ENCODE measurements around the gene TCP11. TPM values are rescaled to one million over a fixed set of nuclear protein-coding genes. Genes with fewer than 3 reads are reported as not detected.

The TCP11 gene
- total and polyA plus RNA-seq, 2 donors (not counting 1 experiment from before 2014, with no cell fraction given): not detected

GRCh38 chr6:35105078-35105477 lies 36.1 kb downstream of the TCP11 start:
- peaks cover 0 to 10% (median 0%) of the 10 kb centered on the region in 3 donors for H3K9me3 ChIP-seq (ENCODE audit: control extremely low read depth in 1 of 3, control insufficient read depth in 2 of 3, insufficient read depth in 1 of 3, low read length in 2 of 3)
- peaks cover 0 to 3% of the 10 kb centered on the region in 2 donors for H3K4me1 ChIP-seq (ENCODE audit: control insufficient read depth in 2 of 2, insufficient read depth in 2 of 2, low read length in 2 of 2)
- CTCF ChIA-PET: no interaction called here
- no peak overlapping the region for H3K9ac ChIP-seq (ENCODE audit: low read length)
- intact Hi-C loops (cut with micrococcal nuclease): no loop called here
- Mint-ChIP-seq H3K27ac (no peak overlapping the region), H3K27me3 (peaks cover 5% of the 10 kb centered on the region), H3K4me1 (no peaks in the 10 kb centered on the region), H3K9me3 (ENCODE audit: insufficient read depth) (peaks cover 9% of the 10 kb centered on the region), H3K4me3 (no peak overlapping the region)
- H3K27me3 ChIP-seq (replicated peaks in 1 of 4; ENCODE audit: control extremely low read depth in 1 of 4, control insufficient read depth in 3 of 4, insufficient read depth in 4 of 4, low read length in 3 of 4): no peaks in the 10 kb centered on the region
- DNase-seq (no peak), ATAC-seq (ENCODE audit: low read depth) (no peak)
- TF ChIP-seq EZH2 (IDR thresholded peaks at IDR 0.05; ENCODE audit: borderline replicate concordance, insufficient read depth, low read depth, low read length, poor library complexity, severe bottlenecking): no peak
- TF ChIP-seq, protein P1, sequence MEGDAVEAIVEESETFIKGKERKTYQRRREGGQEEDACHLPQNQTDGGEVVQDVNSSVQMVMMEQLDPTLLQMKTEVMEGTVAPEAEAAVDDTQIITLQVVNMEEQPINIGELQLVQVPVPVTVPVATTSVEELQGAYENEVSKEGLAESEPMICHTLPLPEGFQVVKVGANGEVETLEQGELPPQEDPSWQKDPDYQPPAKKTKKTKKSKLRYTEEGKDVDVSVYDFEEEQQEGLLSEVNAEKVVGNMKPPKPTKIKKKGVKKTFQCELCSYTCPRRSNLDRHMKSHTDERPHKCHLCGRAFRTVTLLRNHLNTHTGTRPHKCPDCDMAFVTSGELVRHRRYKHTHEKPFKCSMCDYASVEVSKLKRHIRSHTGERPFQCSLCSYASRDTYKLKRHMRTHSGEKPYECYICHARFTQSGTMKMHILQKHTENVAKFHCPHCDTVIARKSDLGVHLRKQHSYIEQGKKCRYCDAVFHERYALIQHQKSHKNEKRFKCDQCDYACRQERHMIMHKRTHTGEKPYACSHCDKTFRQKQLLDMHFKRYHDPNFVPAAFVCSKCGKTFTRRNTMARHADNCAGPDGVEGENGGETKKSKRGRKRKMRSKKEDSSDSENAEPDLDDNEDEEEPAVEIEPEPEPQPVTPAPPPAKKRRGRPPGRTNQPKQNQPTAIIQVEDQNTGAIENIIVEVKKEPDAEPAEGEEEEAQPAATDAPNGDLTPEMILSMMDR (IDR thresholded peaks at IDR 0.05): no peak
- no peak overlapping the region for H3K4me3 ChIP-seq (ENCODE audit: control extremely low read depth in 1 of 5, extremely low read depth in 1 of 5, insufficient read depth in 1 of 5, low read depth in 2 of 5, low read length in 4 of 5)
- WGBS (ENCODE audit: insufficient coverage): 100% methylated on average over 1 of the region's 3 CpGs
- H2AFZ ChIP-seq (ENCODE audit: insufficient read depth, low read depth, low read length, poor library complexity, severe bottlenecking): no peak overlapping the region
- H3K79me2 ChIP-seq (ENCODE audit: control insufficient read depth, insufficient read depth, low read length): no peaks in the 10 kb centered on the region
- H4K20me1 ChIP-seq (ENCODE audit: control insufficient read depth, insufficient read depth, low read length, poor library complexity, severe bottlenecking): no peaks in the 10 kb centered on the region
- POLR2A ChIA-PET: no interaction called here
- H3K36me3 ChIP-seq (replicated peaks in 1 of 2; ENCODE audit: control extremely low read depth in 1 of 2, control insufficient read depth in 1 of 2, extremely low read depth in 1 of 2, insufficient read depth in 2 of 2, low read length in 1 of 2): no peaks in the 10 kb centered on the region
- no peak overlapping the region for H3K4me2 ChIP-seq (replicated peaks; ENCODE audit: low read depth, low read length, poor library complexity, severe bottlenecking)
- H3K27ac ChIP-seq (ENCODE audit: low read length in 2 of 2): no peak overlapping the region

- TF ChIP-seq, protein P1 (IDR thresholded peaks at IDR 0.05): no peak
- TF ChIP-seq EZH2 (IDR thresholded peaks at IDR 0.05; ENCODE audit: borderline replicate concordance, insufficient read depth, low read depth, low read length, poor library complexity, severe bottlenecking): no peak
- DNase-seq (no peak), ATAC-seq (ENCODE audit: low read depth) (no peak)
- Histone ChIP-seq H3K4me3 (ENCODE audit: control extremely low read depth in 1 of 5, extremely low read depth in 1 of 5, insufficient read depth in 1 of 5, low read depth in 2 of 5, low read length in 4 of 5) (no peak overlapping the region), H3K27me3 (replicated peaks in 1 of 4; ENCODE audit: control extremely low read depth in 1 of 4, control insufficient read depth in 3 of 4, insufficient read depth in 4 of 4, low read length in 3 of 4) (no peaks in the 10 kb centered on the region), H2AFZ (ENCODE audit: insufficient read depth, low read depth, low read length, poor library complexity, severe bottlenecking) (no peak overlapping the region), H4K20me1 (ENCODE audit: control insufficient read depth, insufficient read depth, low read length, poor library complexity, severe bottlenecking) (no peaks in the 10 kb centered on the region), H3K9me3 (ENCODE audit: control extremely low read depth in 1 of 3, control insufficient read depth in 2 of 3, insufficient read depth in 1 of 3, low read length in 2 of 3) (no peaks in the 10 kb centered on the region), H3K4me1 (ENCODE audit: control insufficient read depth in 2 of 2, insufficient read depth in 2 of 2, low read length in 2 of 2) (no peaks in the 10 kb centered on the region), H3K79me2 (ENCODE audit: control insufficient read depth, insufficient read depth, low read length) (no peaks in the 10 kb centered on the region), H3K4me2 (replicated peaks; ENCODE audit: low read depth, low read length, poor library complexity, severe bottlenecking) (no peak overlapping the region), H3K36me3 (replicated peaks in 1 of 2; ENCODE audit: control extremely low read depth in 1 of 2, control insufficient read depth in 1 of 2, extremely low read depth in 1 of 2, insufficient read depth in 2 of 2, low read length in 1 of 2) (no peaks in the 10 kb centered on the region), H3K27ac (ENCODE audit: low read length in 2 of 2) (no peak overlapping the region), H3K9ac (ENCODE audit: low read length) (no peak overlapping the region)
- intact Hi-C loops (cut with micrococcal nuclease): no loop called here
- ChIA-PET CTCF (interaction anchor here (0.6 to 1.3 kb wide), 2 partner anchors 9 to 87 kb away, joined by 3 read pairs; no protein-coding TSS in a partner anchor), POLR2A (no interaction called here)
- Mint-ChIP-seq H3K27me3 (no peaks in the 10 kb centered on the region), H3K4me3 (no peak overlapping the region), H3K27ac (no peak overlapping the region), H3K4me1 (no peaks in the 10 kb centered on the region), H3K9me3 (ENCODE audit: insufficient read depth) (no peaks in the 10 kb centered on the region)
- 94% methylated on average over 3 of the region's 5 CpGs for WGBS (ENCODE audit: insufficient coverage)
Measured at GRCh38 chr6:35099116-35099515, 42.0 kb downstream of the TCP11 start.

All from B cell (primary cell).